Measurements from ENCODE around the gene ABCC1. TPM values are rescaled to one million over a fixed set of nuclear protein-coding genes. Genes with fewer than 3 reads are reported as not detected.
"Not testable (repeated sequence)": the region's sequence is repeated elsewhere in the genome, so short reads cannot be mapped to it uniquely, and the experiment has no call there.

ABCC1 gene
- total RNA-seq, 1 experiment from 2014 or later, result 139 TPM

DNA sequence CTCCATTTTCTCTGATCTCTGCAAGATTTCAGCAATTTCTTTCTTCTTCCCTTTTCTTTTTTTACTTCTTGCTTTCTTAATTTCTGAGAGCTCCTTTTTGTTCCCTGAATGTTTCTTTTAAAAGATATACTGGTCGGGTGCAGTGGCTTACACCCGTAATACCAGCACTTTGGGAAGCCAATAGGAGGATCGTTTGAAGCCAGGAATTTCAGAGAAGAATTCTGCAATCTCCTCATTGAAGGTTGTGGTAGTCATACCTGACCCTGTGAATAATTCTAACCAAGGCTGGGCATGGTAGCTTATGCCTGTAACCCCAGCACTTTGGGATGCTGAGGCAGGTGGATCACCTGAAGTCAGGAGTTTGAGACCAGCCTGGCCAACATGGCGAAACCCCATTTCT is 15.6 kb upstream of the ABCC1 start:
- Histone ChIP-seq H3K9me3 (ENCODE audit: insufficient read depth, low read depth) (no peaks in the 10 kb centered on the region), H3K9me2 (ENCODE audit: insufficient read depth) (no peaks in the 10 kb centered on the region), H3K36me3 (ENCODE audit: low read depth) (no peaks in the 10 kb centered on the region), H3K27ac (no peak overlapping the region), H3F3A (ENCODE audit: insufficient read depth, low read depth) (peaks cover 12% of the 10 kb centered on the region; the same call in 1 of the 2 replicates), H3K4me3 (no peak overlapping the region), H3K4me2 (no peak overlapping the region), H3K27me3 (ENCODE audit: insufficient read depth, low read depth) (no peaks in the 10 kb centered on the region), H2AFZ (no peak overlapping the region), H3K4me1 (replicated peaks; ENCODE audit: insufficient read depth) (peaks cover 12% of the 10 kb centered on the region), H4K20me1 (ENCODE audit: insufficient read depth) (no peaks in the 10 kb centered on the region), H3K79me2 (ENCODE audit: low read depth) (no peaks in the 10 kb centered on the region)
- no peak for DNase-seq
- ChIA-PET POLR2A (ENCODE audit: unreplicated experiment) (no interaction called here), CTCF (no interaction called here)
- intact Hi-C loops (cut with micrococcal nuclease; ENCODE audit: unreplicated experiment), result no loop called here
- TF ChIP-seq, protein P1, sequence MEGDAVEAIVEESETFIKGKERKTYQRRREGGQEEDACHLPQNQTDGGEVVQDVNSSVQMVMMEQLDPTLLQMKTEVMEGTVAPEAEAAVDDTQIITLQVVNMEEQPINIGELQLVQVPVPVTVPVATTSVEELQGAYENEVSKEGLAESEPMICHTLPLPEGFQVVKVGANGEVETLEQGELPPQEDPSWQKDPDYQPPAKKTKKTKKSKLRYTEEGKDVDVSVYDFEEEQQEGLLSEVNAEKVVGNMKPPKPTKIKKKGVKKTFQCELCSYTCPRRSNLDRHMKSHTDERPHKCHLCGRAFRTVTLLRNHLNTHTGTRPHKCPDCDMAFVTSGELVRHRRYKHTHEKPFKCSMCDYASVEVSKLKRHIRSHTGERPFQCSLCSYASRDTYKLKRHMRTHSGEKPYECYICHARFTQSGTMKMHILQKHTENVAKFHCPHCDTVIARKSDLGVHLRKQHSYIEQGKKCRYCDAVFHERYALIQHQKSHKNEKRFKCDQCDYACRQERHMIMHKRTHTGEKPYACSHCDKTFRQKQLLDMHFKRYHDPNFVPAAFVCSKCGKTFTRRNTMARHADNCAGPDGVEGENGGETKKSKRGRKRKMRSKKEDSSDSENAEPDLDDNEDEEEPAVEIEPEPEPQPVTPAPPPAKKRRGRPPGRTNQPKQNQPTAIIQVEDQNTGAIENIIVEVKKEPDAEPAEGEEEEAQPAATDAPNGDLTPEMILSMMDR (conservative IDR thresholded peaks at IDR 0.05), result no peak
- TF ChIP-seq EZH2 (IDR thresholded peaks at IDR 0.05; ENCODE audit: low read depth), result no peak
- BruUV-seq (replicated peaks), result no TSS peak

DNA sequence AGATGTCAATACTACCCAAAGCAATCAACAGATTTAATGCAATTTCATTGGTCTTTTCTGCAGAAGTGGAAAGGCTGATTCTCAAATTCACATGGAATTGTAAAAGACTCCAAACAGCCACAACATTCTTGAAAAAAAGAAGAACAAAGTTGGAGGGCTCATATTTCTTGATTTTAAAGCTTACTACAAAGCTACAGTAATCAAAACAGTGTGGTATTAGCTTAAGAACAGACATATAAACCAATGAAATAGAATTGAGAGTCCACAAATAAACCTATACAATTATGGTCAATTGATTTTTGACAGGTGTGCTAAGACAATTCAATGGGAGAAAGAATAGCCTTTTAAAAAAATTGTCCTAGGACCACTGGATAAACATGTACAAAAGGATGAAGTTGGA is 14.4 kb upstream of the ABCC1 start:
- H4K20me1 ChIP-seq (ENCODE audit: insufficient read depth), result no peaks in the 10 kb centered on the region
- ChIA-PET POLR2A (ENCODE audit: unreplicated experiment) (no interaction called here), CTCF (no interaction called here)
- no peak overlapping the region for H3K4me2 ChIP-seq
- no peak overlapping the region for H3K4me3 ChIP-seq
- TF ChIP-seq, protein P1 (conservative IDR thresholded peaks at IDR 0.05), result no peak
- TF ChIP-seq EZH2 (IDR thresholded peaks at IDR 0.05; ENCODE audit: low read depth), result no peak
- no peaks in the 10 kb centered on the region for H3K36me3 ChIP-seq (ENCODE audit: low read depth)
- H3K4me1 ChIP-seq (replicated peaks; ENCODE audit: insufficient read depth), result peaks cover 8% of the 10 kb centered on the region; the same call in 1 of the 2 replicates
- H3K9me3 ChIP-seq (ENCODE audit: insufficient read depth, low read depth), result no peaks in the 10 kb centered on the region
- H2AFZ ChIP-seq, result no peak overlapping the region
- H3K9me2 ChIP-seq (ENCODE audit: insufficient read depth), result no peaks in the 10 kb centered on the region
- no peak overlapping the region for H3K27ac ChIP-seq
- H3K27me3 ChIP-seq (ENCODE audit: insufficient read depth, low read depth), result no peaks in the 10 kb centered on the region
- DNase-seq, result no peak
- no TSS peak for BruUV-seq (replicated peaks)
- H3K79me2 ChIP-seq (ENCODE audit: low read depth), result no peaks in the 10 kb centered on the region
- intact Hi-C loops (cut with micrococcal nuclease; ENCODE audit: unreplicated experiment), result no loop called here
- peaks cover 7% of the 10 kb centered on the region; the same call in 1 of the 2 replicates for H3F3A ChIP-seq (ENCODE audit: insufficient read depth, low read depth)

DNA sequence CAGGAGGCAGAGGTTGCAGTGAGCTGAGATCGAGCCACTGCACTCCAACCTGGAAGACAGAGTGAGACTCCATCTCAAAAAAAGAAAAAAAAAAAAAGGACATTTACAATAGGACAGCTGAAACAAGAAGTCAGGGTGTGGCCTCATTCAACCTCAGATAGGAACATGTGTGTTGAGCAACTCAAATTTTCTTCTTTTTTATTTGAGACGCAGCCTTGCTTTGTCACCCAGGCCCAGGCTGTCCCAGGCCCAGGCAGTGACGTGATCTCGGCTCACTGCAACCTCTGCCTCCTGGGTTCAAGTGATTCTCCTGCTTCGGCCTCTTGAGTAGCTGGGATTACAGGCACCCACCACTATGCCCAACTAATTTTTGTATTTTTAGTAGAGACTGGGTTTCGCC is 12.6 kb upstream of the ABCC1 start:
- CTCF ChIA-PET; DNase-seq; H3K27me3 ChIP-seq (ENCODE audit: insufficient read depth, low read depth); H3K4me1 ChIP-seq (replicated peaks; ENCODE audit: insufficient read depth); H3K9me3 ChIP-seq (ENCODE audit: insufficient read depth, low read depth); H4K20me1 ChIP-seq (ENCODE audit: insufficient read depth); intact Hi-C loops (cut with micrococcal nuclease; ENCODE audit: unreplicated experiment); H3K9me2 ChIP-seq (ENCODE audit: insufficient read depth); H3K36me3 ChIP-seq (ENCODE audit: low read depth); BruUV-seq (replicated peaks); H3K79me2 ChIP-seq (ENCODE audit: low read depth); H3K4me3 ChIP-seq; H3K4me2 ChIP-seq; H2AFZ ChIP-seq; H3K27ac ChIP-seq: not testable (repeated sequence)
- H3F3A ChIP-seq (ENCODE audit: insufficient read depth, low read depth), result peaks cover 12% of the 10 kb centered on the region; the same call in 1 of the 2 replicates
- POLR2A ChIA-PET (ENCODE audit: unreplicated experiment), result interaction anchor here (0.6 kb wide), 2 partner anchors 48 to 89 kb away, joined by 3 read pairs; partner anchors contain the start of gene CEP20
